ENCODE data around the gene CDH13.

Gene CDH13

DNA sequence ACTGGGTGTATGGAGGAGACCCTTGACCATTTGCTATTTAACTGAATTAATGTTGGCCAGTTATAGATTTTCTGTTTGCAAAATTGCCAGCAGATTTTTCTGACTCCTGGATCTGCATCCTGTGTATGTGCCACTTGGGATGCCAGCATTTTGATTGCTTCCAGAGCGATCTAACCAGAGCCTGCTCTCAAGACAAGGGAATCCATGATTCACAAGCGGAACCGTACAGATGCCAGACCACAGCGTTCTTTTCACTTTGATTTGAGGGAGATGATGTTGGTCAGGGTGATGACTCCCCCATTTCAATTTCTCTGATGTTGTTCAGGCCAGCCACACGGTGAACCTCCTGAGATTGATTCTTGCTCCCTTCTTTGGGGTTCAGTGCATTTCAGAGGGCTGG, 228.7 kb downstream of the CDH13 start:
- no peak for FAIRE-seq

DNA sequence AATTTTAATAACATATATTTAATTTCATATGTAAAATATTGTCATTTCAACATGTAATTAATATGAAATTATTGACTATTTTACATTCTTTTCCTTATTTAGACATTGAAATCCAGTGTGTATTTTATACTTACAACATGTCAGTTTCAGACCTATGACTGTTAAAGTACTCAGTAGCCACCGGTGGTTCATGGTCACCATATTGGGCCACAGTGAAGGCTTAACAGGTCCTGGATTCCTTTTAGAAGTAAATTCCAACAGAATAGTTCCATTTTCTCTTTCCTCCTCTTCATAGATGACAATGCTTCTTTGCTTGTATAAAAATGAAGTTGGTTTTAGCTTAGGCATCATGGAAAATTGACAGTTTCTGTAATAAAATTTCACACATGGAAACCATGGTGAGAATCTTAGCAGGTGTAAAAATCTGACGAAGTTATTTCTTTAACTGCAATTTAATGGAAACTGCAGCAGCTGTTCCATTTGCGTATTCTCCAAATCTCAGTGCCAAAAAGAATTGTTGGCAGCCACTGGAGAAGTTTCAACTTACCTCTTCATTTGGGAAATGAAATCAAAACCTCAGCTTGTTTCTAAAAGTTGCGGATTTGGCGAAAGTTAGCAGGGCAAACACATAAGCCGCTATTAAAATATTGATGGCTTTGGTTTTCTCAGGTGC, 231.1 kb downstream of the CDH13 start:
- FAIRE-seq = no peak

DNA sequence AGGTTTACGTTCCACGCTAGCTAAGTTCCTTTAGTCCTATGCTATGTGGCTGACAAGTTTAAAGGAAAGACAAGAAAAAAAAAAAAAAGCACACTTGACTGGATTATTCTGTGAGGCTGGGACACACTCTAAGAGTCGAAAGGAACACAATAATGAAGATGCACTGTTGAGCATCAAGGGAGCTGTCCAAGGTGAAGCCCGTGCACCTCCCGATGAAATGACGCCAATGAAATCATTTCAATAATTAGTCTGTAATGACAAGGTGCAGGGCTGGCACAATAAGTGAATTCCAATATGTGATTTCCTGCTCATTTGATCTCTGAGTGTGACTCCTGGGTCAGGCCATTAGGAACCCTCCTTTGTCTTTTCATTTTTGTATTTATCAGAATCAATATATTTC, 232.9 kb downstream of the CDH13 start:
- FAIRE-seq = no peak

DNA sequence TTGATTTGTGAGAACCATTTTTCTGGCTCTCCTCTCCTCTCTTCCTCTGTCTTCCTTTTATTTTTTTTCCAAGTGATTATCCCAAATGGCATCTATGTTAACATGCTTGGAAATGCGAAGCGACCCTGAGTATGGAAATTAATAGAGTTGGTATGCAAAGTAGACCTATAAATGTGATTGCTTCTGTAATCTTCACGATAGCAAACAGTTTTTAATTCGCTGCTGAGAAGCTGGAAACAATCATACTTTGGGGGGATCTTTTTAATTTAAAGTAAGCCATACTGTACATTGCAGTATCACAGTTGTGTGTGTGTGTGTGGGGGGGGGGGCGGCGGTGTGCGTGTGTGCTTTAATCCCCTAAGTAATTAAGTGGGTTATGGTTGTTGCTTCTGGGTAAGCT, 233.3 kb downstream of the CDH13 start:
- no peak for FAIRE-seq

DNA sequence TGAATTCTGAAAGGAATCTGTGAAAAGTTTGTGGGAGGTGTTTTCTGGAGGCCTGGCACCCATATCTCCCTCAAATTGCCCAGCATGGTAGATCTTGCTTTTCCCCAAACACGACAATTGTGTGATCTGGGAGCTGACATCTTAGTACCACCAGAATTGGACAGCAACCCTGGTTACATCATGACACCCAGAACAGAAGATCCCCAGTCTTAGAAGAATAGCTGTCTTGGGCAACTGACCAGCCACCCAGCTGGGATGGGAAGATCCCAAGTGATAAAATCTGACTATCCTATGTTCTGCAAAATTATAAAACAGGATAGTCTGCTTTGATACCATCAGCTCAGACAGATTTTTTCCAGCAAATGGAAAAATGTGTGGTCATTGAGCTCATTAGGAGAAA, 235.3 kb downstream of the CDH13 start:
- FAIRE-seq = no peak

DNA sequence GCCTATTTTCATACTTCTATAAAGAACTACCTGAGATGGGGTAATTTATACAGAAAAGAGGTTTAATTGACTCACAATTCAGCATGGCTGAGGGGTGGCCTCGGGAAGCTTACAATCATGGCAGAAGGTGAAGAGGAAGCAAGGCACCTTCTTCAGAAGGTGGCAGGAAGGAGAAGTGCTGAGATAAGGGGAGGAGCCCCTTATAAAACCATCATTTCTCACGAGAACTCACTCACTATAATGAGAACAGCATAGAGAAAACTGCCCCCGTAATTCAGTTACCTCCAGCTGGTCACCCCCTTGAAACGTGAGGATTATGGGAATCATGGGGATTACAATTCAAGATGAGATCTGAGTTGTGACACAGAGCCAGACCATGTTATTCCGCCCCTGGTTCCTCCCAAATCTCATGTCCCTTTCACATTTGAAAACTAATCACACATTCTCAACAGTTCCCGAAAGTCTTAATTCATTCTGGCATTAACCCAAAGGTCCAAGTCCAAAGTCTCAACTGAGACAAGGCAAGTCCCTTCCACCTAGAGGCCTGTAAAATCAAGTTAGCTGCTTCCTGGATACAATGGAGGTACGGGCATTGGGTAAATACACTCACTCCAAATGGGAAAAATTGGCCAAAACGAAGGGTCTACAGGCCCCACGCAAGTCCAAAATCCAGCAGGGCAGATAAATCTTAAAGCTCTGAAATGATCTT, 237.7 kb downstream of the CDH13 start:
- FAIRE-seq = no peak

DNA sequence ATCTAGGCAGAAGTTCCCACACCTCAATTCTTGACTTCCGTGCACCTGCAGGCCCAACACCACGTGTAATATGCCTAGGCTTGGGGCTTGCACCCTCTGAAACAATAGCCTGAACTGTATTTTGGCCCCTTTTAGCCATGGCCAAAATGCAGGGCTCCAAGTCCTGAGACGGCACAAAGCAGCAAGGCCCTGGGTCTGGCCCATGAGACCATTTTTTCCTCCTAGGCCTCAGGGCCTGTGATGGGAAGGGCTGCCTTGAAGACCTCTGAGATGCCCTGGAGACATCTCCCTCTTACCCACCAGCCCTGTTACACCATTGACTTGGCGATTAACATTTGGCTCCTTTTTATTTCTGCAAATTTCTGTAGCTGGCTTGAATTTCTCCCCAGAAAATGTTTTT, 238.6 kb downstream of the CDH13 start:
- FAIRE-seq = no peak

DNA sequence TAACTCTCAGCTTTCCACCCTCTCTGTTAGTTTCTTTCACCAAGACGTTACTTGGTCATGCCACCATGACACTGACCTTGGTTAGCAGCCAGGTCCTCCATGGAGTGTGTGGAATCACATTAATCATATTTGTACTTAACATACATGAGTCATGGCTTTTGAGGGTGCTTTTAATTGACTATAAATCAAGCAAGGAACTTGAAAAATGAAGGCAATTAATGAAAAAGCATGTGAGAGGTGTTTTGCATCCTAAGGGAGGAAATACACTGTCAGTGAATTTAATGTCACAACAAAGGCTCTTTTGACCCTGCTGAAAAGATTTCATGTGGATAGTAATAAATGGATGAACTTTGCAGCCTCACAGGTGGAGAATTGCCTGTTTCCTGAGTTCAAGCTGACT, 240.7 kb downstream of the CDH13 start:
- FAIRE-seq = no peak

DNA sequence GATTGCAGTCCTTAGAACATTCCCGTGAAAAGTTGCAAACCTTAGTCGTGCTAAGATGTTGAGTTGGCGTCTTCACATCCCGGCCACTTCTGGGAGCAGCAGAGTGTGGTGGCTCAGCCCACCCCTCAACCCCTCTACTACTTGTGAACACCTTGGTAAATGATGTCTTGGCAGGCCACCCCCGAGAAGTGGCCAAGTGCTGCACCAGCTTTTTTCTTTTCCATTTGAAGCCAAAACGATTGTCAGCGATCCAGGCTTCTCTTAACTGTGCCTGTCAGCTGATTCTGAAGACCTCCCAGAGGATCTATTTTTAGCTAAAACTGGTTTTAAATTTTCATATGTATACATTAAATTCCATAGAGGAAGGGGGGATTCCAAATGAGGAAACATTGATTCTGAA, 247.5 kb downstream of the CDH13 start:
- FAIRE-seq = no peak

DNA sequence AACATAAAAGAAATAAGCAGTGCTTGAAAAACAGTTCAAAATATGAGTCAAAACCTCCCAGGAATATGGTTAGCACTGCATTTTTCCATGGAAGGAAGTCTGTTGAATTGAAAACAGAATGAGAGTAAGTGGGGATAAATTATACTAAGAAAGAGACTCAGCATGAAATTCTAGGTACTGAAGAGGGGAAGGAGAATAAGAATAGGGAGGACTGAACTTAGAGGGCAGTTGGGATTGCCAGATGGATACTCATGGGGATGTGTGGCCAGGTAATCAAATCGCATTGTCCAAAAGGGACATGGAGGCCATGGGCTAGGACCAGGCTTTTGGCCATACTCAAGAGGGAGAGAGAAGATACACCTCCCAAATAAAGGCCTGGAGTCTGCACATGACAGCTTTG, 247.9 kb downstream of the CDH13 start:
- FAIRE-seq = no peak

DNA sequence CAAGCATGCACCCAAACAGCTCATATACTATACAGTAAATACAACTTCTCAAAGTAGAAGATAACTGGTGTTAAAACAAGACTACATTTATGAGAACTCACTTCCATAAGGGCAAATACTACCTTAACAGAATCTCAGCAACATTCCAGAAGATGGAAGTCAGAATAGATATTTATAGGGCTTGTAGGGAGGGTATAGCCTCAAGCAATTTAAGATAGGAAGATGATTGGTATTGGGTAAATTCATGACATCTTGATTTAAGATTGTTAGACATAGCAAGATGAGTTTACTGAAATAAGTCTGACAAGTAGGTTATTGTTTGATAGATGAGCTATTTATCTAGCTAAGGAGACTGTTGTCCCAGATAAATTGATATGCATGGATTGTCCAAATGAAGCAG, 250.2 kb downstream of the CDH13 start:
- no peak for FAIRE-seq

DNA sequence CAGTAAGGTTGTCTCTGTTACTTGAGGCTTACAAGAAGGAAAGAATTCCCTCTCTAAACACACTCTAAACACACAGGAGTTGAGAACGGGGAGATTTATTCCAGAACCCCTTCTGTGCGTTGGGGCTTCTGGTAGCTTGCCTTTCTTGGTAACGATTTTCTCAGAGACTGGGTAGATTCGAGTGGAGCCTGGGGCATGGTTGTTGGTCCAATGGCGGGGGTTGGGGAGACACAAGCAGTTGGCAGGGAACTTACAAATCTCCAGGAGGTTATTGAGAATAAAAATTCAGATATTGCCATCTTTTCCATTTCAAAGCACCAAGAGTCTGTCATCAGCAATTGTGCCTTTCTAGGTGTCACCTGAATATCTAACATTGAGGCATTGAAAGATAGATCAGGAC, 251.7 kb downstream of the CDH13 start:
- FAIRE-seq = no peak

DNA sequence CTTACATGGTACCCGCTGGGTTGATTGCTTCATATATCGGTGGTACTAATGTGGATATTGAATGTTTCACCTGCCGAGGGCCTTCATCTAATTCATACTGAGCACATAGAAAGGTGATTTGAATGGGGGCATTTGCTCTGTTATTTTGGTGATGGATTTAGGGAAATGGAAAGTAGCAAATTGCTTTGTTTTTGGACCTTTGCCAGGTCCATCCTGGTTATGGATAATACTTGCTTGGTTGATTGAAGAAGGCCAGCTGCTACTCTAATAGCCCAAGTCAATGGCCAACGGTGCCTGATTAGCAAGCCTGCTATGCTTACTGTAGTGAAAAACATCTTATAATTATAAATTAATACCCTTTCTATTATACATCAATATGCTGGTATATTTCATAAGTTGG, 253.6 kb downstream of the CDH13 start:
- FAIRE-seq = no peak

DNA sequence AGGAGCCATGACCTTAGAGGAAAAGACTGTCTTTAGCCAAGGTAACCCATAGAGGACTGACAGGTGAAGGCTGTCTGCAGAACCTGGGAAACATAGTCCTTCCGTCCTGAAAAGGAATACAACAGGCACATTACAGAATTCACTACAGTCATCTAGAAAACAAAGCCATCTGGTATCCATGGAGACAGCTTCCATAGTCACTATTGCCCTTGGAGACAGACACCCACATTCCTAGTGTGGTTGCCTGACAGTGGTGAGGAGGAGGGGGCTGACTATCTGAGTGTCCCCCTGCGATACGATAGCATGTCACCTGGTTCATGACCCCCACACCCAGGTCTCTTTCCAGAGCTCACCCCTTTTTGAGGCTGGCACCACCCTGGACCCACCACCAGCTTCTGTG, 254.7 kb downstream of the CDH13 start:
- FAIRE-seq = no peak

DNA sequence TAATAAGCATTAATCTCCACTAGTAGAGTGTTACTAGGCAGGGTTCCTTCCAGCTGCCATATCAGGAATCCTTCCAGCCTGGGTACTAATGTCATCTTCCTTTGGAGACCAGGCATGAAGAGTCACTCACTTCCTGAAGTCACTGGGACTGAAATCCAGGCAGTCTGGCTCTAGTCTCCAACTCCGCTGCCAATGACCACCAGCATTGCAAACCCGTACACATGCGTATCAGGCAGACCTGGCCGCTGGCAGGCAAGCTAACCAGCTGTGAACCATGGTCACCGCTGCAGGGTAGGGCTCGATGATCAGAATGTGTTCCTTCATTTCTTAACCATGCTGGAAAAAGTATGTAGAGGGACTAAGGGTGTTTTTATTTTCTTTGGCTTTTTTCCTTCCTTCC, 255.5 kb downstream of the CDH13 start:
- FAIRE-seq = no peak

DNA sequence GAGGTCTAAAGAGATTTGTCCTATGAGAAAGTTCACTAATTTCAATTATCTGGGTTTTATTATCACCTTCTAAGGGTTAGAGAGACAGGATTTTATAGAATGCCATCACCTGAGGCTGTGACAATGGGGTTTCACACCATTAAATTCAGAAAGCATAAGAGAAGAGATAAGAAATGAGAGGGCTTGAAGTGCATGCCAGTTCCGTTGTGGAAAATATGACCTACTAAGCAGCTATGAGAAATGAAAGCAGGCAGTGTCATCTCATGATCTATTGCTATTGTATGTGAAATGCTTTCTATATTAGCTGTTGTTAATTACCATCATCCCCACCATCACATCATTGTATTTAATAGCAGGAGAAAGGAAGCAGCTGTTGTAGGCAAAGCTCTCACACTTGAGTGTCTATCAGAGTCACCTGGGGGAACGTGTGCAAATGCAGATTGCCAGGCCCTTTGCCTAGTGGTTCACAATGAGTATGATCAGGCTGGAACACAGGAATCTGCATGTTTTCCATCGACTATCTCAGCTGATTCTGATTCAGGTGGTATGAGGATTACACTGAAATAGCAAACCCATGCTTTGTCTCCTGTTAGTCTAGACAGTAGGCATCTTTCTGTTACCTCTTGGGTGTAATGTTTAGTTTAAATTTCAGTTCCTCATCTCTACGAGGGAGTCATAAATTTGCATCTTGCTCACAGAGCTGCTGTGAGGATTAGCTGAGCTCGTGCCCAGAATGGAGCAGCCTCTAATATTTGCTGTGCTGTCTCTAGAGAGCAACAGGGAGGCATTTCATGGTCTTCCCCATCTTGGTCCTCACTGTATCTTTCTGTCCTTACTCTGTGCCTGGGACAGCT, 256.4 kb downstream of the CDH13 start:
- no peak for FAIRE-seq

DNA sequence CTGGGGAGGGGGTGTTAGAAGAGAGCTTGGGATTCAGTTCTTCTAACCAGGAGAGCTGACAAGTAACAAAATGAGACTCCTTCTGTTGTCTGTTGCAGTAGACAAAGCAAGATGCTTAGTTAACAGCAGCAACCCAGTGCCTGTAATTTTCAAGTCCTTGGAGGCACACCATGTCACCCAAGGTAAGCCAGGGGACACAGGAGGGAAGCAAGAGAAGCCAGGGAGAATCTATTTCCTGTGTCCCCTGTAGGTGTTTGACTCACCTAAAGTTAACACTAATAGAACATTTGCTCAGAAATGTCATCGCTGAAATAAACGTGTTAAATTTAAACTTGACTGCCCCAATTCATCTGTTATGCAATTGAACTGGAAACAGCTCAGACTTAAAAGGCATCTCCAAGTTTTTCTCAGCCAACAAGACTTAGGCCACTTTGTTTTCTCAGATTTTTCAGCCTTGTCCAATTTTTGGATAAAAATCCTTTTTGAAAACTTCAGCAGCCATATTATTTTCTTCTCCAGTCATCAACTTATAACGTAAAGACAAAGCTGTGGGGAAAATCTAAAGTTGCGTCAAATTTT, 257.6 kb downstream of the CDH13 start:
- no peak for FAIRE-seq

DNA sequence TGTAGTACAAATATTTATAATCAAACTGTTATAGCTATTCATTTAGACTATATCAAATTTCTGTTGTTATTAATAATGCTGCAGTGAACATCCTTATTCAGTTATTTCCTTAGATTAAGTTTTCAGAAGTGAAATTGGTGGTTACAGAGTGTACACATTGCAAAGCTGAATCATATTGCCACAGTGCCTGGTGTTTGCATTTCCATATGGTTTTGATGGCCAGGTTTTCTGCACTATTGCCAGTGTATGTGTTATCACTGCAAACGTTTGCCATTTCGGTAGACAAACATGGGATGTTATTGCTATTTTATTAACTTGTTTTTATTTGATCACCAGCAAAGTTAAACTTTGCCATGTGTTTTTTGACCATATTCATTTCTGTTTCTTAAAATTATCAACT, 259.4 kb downstream of the CDH13 start:
- FAIRE-seq = no peak

DNA sequence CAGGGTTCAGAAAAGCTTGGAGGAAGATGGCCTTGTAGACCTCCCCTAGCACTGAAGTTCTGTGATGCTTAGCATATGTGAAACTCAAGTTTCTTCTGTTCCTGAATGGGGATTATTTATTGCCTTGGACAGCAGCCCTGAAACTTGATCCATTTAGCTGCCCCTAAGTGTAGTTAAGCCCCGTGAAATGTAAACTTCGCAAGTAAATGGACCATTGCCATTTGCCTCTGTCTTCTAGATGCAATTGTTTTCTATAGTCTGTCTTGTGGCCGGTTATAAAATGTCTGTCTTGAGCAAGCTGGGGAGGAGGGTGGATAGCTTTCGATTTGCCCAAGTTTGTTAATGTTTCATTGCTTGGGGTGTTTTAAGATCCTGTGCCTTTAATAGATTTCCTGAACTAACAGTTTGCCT, 261.8 kb downstream of the CDH13 start:
- FAIRE-seq = no peak

DNA sequence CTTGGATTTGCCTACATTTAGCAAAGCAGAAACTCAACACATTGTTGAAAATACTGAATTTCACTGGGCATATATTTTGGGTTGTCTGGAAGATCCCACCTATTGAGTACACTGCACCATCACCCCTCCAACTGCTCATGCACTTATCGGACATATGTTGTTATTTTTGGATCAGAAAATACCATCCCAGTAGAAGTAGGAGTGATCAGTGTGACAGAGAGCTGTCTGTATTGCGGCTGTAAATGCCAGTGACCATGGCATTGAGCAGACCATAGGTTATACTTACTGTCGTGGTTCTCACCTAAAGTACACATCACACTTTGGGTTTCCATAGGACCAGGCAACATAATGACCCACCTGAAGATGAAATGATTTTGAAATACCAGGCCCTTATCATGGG, 264.7 kb downstream of the CDH13 start:
- FAIRE-seq = no peak

DNA sequence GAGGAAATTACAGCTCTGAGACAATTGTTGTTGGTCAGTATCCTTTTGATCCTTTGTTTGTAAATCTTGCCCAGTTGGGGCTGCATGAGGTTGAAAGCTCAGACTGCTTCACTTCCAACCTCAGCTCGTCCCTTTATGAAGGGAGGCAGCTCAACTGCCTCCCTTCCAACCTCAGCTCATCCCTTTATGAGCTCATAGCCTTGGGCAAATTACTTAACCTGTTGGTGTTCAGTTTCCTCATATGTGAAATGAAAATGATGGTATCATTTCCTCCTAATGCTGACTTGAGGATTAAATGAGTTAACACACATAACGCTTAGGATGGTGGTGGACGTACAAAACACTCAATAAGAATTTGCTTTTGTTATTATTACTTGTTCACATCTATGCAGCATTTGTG, 265.1 kb downstream of the CDH13 start:
- no peak for FAIRE-seq

DNA sequence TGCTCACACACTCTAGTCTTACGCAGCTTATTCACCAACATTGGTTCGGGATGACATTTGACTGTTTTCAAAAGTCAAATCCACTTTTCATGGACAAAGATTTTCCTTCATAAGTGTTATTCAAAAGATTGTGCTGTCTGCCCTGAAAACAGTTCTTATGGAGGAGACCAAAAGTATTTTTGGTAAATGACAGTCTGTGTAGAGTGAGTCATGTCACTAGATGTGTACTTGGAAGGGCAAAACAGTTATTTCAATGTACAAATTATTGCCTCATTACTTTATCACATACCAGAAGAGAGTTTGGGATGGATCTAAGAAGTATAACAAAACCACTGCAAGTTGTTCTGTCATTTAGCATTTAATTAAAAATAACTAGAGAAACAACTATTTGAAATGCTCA, 265.6 kb downstream of the CDH13 start:
- FAIRE-seq = no peak

DNA sequence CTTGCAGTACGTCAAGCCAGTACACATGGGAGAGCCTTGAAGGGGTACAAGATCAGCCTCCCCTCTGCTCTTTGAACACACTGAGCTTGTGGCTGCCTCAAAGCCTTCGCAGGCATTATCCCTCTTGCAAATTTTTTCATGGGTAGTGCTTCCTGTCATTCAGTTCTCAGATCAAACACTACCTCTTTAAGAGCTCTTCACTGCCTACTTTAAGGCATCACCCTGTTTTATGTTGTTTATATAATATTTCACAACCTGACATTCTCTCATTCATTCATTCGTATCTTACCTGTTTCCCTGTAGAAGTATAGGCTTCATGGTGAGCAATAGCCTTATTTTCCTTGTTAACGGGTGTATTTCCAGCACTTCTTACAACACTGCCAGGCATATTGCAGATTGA, 269.1 kb downstream of the CDH13 start:
- FAIRE-seq = no peak

DNA sequence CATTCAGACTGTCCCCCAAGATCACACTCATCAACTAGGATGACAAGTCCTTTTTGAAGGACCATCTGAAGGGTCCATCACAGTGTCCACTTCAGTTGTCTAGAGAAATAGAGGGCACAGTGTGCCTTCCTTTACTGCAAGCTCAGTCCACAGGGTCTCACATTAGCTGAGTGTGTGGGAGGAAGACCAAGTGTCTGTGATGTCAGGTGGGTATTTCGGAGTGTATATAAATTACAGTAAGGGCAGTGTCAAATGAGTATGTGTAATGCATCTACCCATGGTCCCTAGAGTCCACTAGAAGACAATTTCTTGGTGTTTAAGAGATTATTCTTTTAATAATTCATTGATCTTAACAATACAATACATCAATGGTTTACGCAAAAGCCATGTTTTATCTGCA, 272.2 kb downstream of the CDH13 start:
- no peak for FAIRE-seq
